ENCODE data around the gene UNC50. TPM values are rescaled to one million over a fixed set of nuclear protein-coding genes. Genes with fewer than 3 reads are reported as not detected.

UNC50 gene
- total and polyA plus RNA-seq, 2 donors from 2014 or later = 53.2 to 58.0 TPM

DNA sequence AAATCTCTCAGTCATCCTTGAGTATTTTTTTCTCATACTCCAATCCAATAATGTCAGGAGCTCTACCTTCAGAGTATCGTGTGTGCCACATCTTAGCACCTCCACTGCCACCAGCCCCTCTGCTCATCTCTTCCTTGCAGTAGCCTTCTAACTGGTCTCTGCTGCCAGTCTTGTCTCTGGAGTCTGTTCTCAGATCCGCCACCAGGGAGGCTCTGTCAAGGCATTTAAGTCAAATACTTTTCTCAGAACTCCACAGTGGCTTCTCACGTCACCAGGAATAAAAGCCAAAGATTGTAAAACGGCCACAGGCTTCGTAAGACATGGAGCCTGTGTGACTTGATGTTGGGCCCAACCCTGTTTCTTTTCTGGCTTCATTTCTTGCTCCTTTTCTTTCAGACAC is 7.1 kb downstream of the UNC50 start:
- Histone ChIP-seq H3K27me3 (ENCODE audit: control insufficient read depth, insufficient read depth, low read length) (no peaks in the 10 kb centered on the region), H3K27ac (ENCODE audit: low read depth in 2 of 2, low read length in 2 of 2) (no peak overlapping the region), H3K4me3 (ENCODE audit: low read length in 3 of 3) (no peak overlapping the region), H3K36me3 (ENCODE audit: control insufficient read depth in 2 of 3, insufficient read depth in 3 of 3, low read length in 3 of 3) (peaks cover 12 to 48% (median 44%) of the 10 kb centered on the region in 3 donors), H3K9ac (ENCODE audit: low read length in 3 of 3) (no peak overlapping the region), H3K4me1 (ENCODE audit: control insufficient read depth in 2 of 3, insufficient read depth in 2 of 3, low read depth in 1 of 3, low read length in 3 of 3) (peaks cover 0 to 6% (median 4%) of the 10 kb centered on the region in 3 donors), H3K9me3 (ENCODE audit: control insufficient read depth in 2 of 3, insufficient read depth in 1 of 3, low read length in 3 of 3) (no peaks in the 10 kb centered on the region)
- no peak for TF ChIP-seq CTCF (IDR thresholded peaks at IDR 0.05; ENCODE audit: borderline replicate concordance, extremely low read depth, insufficient read depth)
- intact Hi-C loops (cut with DNase I) = no loop called here
- DNase-seq (no peak), FAIRE-seq (no peak)

DNA sequence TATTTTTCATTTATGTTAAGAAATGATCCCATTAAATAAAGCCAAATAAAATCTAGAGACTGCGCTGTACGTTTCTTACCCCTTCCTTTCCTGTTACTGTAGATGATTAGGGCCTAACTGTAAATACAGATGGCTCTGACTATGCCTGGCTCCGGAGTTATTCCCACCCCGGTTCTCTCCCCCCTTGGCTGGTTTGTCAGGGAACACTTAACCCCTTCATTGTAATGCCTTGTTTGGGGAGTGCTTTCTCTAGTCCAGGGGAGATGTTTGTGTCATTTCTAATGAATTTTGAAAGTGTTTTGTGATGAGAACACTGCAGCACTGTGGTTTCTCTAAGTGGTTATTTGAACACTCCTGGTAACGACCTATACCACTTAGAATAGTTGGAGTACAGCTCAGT is 8.8 kb downstream of the UNC50 start:
- Histone ChIP-seq H3K4me1 (ENCODE audit: control insufficient read depth in 2 of 3, insufficient read depth in 2 of 3, low read depth in 1 of 3, low read length in 3 of 3) (no peaks in the 10 kb centered on the region), H3K4me3 (ENCODE audit: low read length in 3 of 3) (no peak overlapping the region), H3K9ac (ENCODE audit: low read length in 3 of 3) (no peak overlapping the region), H3K27me3 (ENCODE audit: control insufficient read depth, insufficient read depth, low read length) (no peaks in the 10 kb centered on the region), H3K36me3 (ENCODE audit: control insufficient read depth in 2 of 3, insufficient read depth in 3 of 3, low read length in 3 of 3) (peaks cover 7 to 51% (median 42%) of the 10 kb centered on the region in 3 donors), H3K27ac (ENCODE audit: low read depth in 2 of 2, low read length in 2 of 2) (no peak overlapping the region), H3K9me3 (ENCODE audit: control insufficient read depth in 2 of 3, insufficient read depth in 1 of 3, low read length in 3 of 3) (no peaks in the 10 kb centered on the region)
- TF ChIP-seq CTCF (IDR thresholded peaks at IDR 0.05; ENCODE audit: borderline replicate concordance, extremely low read depth, insufficient read depth) = no peak
- DNase-seq (no peak), FAIRE-seq (no peak)
- intact Hi-C loops (cut with DNase I) = no loop called here

DNA sequence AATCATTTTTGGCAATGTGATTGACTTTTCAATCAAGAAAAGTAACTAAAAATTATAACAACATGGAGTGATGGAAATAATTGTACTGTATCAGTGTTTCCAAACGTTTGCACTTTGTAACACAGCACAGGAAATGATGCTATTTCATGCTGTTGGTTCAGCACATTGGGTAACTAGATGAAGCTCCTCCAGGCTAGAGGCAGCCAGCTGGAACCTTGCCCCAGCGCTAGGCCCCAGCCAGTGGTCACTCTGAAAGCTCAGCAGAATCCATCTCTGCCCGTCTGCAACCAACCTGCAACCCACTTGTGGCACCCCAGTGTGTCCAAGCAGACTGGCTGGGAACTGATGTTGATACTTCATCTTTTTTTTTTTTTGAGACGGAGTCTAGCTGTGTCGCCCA is 15.3 kb downstream of the UNC50 start:
- Histone ChIP-seq H3K4me3 (ENCODE audit: low read length in 3 of 3) (no peak overlapping the region), H3K36me3 (ENCODE audit: control insufficient read depth in 2 of 3, insufficient read depth in 3 of 3, low read length in 3 of 3) (peaks cover 0 to 14% (median 5%) of the 10 kb centered on the region in 3 donors), H3K27me3 (ENCODE audit: control insufficient read depth, insufficient read depth, low read length) (no peaks in the 10 kb centered on the region), H3K9me3 (ENCODE audit: control insufficient read depth in 2 of 3, insufficient read depth in 1 of 3, low read length in 3 of 3) (no peaks in the 10 kb centered on the region), H3K4me1 (ENCODE audit: control insufficient read depth in 2 of 3, insufficient read depth in 2 of 3, low read depth in 1 of 3, low read length in 3 of 3) (no peaks in the 10 kb centered on the region), H3K9ac (ENCODE audit: low read length in 3 of 3) (no peak overlapping the region), H3K27ac (ENCODE audit: low read depth in 2 of 2, low read length in 2 of 2) (no peak overlapping the region)
- no peak for TF ChIP-seq CTCF (IDR thresholded peaks at IDR 0.05; ENCODE audit: borderline replicate concordance, extremely low read depth, insufficient read depth)
- DNase-seq (peak in 3 of 5 donors; percentile 10 to 65 (median 25)), FAIRE-seq (no peak)
- intact Hi-C loops (cut with DNase I) = no loop called here

DNA sequence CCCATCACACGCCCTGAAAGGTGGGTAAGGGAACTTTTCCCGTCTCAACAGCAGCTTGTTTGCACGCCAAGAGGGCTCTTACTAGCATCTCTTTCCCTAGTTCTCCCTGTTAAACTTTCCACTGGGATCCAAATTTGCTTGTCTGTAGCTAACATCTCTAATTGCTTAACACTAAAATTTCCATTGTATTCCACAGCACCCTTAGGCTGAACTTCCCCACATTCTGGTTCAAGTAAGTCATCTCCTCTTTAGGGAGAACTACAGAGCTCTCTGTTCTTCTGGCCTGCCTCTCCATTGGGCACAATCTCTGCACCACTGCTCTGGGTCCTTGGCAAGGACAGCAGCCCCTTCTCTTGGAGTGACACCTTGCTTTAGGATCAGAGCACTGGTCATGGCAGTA is 24.0 kb downstream of the UNC50 start:
- Histone ChIP-seq H3K27ac (ENCODE audit: low read depth in 2 of 2, low read length in 2 of 2) (no peak overlapping the region), H3K9ac (ENCODE audit: low read length in 3 of 3) (no peak overlapping the region), H3K4me3 (ENCODE audit: low read length in 3 of 3) (no peak overlapping the region), H3K27me3 (ENCODE audit: control insufficient read depth, insufficient read depth, low read length) (no peaks in the 10 kb centered on the region), H3K4me1 (ENCODE audit: control insufficient read depth in 2 of 3, insufficient read depth in 2 of 3, low read depth in 1 of 3, low read length in 3 of 3) (no peaks in the 10 kb centered on the region), H3K9me3 (ENCODE audit: control insufficient read depth in 2 of 3, insufficient read depth in 1 of 3, low read length in 3 of 3) (no peaks in the 10 kb centered on the region), H3K36me3 (ENCODE audit: control insufficient read depth in 2 of 3, insufficient read depth in 3 of 3, low read length in 3 of 3) (peaks cover 0 to 13% (median 6%) of the 10 kb centered on the region in 3 donors)
- DNase-seq (no peak), FAIRE-seq (no peak)
- intact Hi-C loops (cut with DNase I) = no loop called here
- no peak for TF ChIP-seq CTCF (IDR thresholded peaks at IDR 0.05; ENCODE audit: borderline replicate concordance, extremely low read depth, insufficient read depth)

Measured in kidney (tissue), 14 donors.